Stimulated activated CD4-positive, alpha-beta T cell treated with anti-CD3 and anti-CD28 coated beads, Interleukin-15, amount 100 ng/mL, for 24 hours (primary cell): ENCODE results near the gene COL26A1.
"Not testable (repeated sequence)": the region's sequence is repeated elsewhere in the genome, so short reads cannot be mapped to it uniquely, and the experiment has no call there.

Source experiments
- DNase-seq: peaks from one replicate; pipeline ENCODE4 v3.0.0-alpha.2; 2020

Gene COL26A1

GRCh38 chr7:101505510-101505909, 142.8 kb downstream of the COL26A1 start:
- not testable (repeated sequence) for DNase-seq

- no peak for DNase-seq
Observed at GRCh38 chr7:101506531-101506930, 143.9 kb downstream of the COL26A1 start.

GRCh38 chr7:101507327-101507726, 144.7 kb downstream of the COL26A1 start:
- no peak for DNase-seq

DNA sequence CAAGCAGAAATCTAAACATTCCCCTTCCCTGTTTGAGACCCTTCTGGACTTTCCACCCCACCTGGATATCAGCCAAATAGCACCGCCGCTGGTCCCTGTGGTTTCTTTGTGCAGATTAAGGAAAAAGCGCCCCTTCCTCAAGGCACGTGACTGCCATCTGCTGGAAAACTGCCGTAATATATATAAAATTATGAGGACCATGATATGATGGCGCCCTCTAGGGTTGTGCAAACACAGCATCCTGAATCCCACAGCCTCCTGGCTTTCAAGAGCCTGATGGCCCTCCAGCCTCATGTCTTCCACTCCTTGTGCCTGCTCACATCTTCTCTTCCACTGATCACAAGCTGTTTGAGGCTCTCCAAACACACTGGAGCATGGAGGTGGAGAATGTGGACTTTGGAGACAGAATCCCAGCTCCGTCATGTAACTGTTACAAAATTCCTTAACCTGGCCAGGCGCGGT, 145.1 kb downstream of the COL26A1 start:
- peak; percentile 64 for DNase-seq

DNA sequence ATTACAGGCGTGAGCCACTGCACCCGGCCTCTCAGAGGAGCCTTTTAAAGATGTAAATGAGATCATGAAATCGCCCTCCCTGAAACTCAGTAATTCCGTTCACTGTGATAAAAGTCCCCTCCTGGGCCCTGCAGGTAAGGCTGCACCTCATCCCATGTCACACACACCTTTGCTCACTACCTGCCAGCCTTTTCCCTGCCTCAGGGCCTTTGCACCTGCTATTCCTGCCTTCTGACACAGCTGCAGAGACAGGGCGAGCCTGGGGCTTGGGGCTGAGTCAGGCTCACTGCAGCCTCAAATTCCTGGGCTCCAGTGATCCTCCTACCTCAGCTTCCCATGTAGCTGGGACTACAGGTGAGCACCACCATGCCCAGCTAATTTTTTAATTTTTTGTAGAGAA, 147.6 kb downstream of the COL26A1 start:
- DNase-seq, result no peak

DNA sequence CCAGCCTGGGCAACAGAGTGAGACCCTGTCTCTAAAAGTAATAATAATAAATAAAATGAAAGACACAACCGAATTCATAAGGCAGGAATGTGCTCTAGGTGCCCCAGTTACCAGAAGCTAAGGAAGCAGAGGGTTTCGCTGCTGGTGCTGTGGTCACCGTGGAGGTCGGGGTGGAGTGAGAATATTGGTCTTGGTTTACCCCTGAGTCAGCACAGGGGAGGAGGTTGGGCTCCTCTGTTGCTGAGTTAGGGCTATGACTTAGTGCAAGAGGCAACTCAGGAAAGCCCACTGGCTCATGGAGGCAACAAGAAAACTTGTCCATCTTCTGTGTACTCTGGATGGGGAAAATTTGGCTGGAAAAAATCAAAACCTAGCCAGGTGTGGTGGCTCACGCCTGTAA, 149.3 kb downstream of the COL26A1 start:
- no peak for DNase-seq

- no peak for DNase-seq
Observed at GRCh38 chr7:101516851-101517250, 154.2 kb downstream of the COL26A1 start.

DNA sequence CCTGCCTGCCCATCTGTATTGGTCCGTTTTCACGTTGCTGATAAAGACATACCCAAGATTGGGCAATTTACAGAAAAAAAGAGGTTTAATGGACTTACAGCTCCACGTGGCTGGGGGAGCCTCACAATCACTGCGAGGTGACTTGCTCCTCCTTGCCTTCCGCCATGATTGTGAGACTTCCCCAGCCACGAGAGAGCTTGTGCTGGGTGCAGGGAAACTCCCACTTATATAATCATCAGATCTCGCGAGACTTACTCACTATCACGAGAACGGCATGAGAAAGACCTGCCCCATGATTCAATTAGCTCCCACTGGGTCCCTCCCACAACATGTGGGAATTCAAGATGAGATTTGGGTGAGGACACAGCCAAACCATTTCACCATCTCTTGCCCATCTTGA, 154.6 kb downstream of the COL26A1 start:
- no peak for DNase-seq

GRCh38 chr7:101518336-101518735, 155.7 kb downstream of the COL26A1 start:
- DNase-seq, result no peak

GRCh38 chr7:101519324-101520023, 156.8 kb downstream of the COL26A1 start:
- DNase-seq, result no peak

DNA sequence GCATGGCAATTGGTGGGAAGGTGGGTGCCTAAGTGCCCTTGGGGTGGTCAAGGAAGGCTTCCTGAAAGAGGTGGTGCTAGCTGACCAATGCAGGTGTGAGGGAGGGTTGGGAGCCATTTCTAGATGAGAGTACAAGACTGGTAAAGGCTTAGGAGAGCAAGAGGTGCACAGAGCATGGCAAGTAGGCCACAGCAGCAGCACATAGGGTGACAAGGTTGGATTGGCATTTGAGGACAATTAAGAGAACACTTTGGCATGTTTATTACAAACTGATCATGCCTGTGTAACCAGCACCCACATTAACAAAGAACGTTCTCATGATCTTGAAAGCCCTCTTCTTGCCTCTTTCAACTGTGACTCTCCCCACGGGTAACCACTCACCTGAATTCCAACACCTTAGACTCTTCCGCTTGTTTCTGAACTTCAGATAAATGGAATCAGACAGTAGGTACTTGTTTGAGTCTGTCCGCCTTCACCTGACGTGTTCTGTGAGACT, 158.8 kb downstream of the COL26A1 start:
- no peak for DNase-seq

- no peak for DNase-seq
Observed at GRCh38 chr7:101522021-101522420, 159.3 kb downstream of the COL26A1 start.

DNA sequence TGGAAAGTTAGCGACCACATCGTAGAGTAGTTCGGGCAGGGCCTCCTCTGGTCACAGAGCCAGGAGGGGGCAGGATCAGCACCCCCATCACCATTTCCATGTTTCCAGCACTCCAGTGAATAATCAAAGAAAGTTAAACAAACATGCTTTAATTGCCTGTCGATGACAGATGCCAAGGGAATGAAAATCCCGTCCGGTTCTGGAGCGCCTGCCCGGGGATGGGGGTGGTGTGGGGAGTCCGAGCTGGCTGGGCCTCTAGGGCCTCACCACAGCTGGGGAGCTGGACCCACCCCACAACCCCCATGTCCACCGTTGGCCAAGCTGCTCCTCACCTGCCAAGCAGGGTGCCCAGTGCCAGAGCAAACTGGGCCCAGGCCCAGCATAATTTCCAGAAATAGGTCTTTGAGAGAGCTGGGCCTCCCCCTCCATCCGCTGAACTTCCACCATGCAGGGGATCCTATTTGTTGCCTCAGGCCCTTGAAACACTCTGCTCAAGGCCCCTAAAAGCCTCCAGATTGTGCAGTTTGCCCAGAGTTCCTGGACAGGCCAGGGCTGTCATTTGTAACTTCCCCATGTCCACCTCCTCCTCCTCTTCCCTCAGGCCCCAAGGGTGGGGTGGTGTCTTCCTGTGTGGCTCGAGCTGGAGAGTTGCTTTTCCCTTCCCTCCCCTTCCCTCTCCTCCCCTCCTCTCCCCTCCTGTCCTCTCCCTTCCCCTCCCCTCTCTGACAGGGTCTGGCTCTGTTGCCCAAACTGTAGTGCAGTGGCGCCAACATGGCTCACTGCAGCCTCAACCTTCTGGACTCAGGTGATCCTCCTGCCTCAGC, 165.4 kb downstream of the COL26A1 start:
- no peak for DNase-seq

DNA sequence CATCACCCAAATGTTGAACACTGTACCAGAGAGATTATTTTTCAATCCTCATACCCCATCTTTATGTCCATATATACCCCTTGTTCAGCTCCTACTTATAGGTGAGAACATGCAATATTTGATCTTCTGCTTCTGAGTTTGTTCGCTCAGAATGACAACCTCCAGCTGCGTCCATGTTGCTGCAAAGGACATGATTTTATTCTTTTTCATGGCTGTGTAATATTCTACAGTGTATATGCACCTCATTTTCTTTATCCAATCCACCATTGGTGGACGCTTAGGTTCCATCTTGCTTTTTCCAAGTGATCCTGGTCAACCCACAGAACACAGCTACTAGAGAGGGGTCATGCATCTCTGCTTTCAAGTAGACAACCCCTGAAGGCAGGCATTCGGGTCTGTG, 166.9 kb downstream of the COL26A1 start:
- no peak for DNase-seq

DNA sequence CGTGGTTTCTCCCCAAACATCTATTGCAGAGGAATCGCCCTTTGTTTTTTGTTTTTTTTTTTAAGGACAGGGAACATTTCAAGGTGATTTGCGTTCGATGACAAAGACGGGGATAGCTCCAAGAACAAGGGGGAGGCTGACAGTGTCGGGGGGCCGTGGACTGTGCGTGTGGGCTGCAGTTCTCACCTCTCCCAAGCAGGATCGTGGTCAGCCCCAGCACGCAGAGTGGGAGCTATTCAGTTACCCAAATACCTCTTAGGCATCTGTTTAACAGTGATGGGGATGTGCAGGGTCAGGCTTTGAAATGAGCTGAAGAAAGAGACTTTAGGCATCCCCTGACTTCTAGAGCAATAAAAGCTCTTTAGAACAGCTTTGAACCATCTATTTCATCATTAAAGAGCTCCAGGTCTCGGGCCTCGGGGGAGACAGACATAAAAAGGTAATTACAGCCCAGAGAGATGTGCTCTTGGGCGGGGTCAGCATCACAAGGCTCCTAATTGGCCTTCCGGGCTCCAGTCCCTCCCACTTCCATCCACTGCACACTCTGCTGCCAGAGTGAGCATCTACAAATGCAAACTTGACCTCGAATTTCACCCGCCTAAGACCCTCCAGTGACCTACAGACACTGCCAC, 169.2 kb downstream of the COL26A1 start:
- no peak for DNase-seq

GRCh38 chr7:101532400-101533102, 169.9 kb downstream of the COL26A1 start:
- no peak for DNase-seq

DNA sequence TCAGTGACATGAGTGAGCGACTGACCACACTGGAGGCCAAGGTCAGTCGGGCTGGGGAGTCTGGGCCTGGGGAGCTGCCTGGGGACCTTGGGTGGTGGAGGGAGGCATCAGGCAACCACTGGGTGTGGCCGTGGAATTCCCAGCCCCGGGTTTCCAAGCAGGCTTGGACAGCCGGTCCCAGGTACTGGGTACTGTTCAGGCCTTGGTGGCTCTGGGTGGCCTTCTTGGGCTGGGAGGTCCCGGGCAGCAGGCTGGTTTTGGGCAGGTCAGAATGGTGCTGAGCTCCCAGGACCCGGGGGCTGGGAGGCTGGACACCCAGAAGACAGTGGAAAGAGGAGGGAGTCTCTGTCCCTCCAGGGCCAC, 170.4 kb downstream of the COL26A1 start:
- no peak for DNase-seq

DNA sequence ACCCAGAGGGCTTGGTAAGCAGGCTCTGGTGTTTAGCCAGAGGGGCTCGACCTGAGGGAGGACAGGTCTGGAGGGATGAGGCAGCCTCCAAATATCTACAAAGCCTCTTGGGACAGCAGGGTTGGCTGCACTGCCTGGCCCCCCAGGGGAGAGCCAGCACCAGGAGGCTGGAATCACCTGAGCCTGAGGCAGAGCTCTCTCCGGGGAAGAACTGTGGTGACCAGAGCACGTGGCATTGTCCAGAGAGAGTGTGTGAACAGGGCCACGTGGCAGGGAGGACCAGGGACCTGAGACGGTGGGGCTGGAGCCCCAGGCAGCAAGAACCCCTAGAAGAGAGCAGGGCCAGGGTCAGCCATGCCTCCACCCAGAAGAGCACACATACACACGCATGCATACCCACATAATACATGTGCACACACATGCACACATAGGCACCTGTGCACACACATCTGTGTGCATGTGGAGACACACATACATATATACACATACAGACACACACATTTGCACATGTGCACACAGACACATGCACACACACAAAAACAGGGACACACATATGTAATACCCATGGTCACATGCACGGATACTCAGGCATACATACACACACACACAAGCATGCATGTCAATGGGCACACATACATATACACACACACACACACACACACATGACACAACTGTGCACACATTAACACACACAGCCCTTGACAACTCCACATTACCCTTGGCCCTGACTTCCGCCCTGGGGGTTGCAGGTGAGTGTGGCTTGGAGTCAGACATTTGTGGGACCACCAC, 171.5 kb downstream of the COL26A1 start:
- no peak for DNase-seq

- no peak for DNase-seq
Observed at GRCh38 chr7:101534873-101535272, 172.2 kb downstream of the COL26A1 start.

DNA sequence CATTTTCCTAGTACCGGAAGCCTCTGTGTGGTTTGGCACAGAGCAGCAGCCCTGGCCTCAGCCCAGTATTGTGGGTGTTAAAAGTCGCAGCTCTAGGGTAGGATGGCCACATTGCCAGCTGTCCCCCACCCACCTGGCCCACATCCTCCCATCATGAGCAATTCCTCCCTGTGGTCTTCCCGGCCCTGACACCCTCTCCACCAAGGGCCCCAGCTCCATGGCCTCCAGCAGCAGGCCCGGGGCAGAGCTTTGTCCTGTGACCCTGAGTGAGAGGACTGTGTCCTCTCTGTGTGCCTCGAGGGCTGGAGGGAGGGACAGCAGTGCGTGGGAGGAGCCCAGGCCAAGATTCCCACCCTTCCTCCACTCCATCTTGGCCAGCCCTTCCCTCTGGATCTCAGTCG, 172.7 kb downstream of the COL26A1 start:
- DNase-seq, result no peak

DNA sequence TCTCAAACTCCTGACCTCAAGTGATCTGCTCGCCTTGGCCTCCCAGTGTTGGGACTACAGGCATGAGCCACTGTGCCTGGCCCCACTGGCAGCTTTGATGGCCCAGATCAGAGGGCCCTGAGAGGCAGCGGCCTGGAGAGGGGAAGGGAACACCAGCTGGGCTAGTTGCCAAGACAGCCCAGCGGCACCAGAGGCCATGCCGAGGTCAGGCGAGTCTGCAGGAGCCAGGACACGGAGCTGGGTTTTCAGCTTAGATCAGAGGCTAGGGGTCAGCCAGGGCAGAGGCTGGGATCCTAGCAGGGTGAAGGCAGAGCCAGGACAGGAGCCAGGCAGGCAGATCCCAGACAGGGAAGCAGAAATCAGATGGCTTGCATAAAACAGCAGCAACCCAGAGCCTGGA, 173.6 kb downstream of the COL26A1 start:
- DNase-seq, result no peak

DNA sequence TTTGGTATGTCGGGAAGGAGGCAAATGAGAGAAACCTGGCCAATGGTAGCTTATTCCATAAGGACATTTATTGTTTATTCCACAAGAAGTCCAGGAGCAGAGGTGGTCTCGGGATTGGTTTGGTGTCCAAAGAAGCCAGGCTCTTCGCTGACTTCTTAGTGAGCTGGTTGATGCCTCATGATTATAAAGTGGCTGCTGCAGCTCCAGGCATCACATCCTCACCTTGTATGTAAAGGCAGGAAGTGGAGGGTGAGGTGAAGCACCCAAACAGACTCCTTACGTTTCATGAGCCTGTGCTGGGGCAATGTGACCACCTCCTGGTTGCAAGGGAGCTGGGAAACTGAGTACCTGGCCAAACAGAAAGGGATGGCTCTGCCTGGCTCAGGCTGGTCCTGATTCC, 174.0 kb downstream of the COL26A1 start:
- no peak for DNase-seq
